CD4-positive, alpha-beta T cell treated with Interferon alpha-2 for 1 hour (primary cell): ENCODE data around the gene METTL26.
"Not testable (repeated sequence)": the region's sequence is repeated elsewhere in the genome, so short reads cannot be mapped to it uniquely, and the experiment has no call there.

ENCODE experiments used
- DNase-seq, 2 donors: peaks; one replicate each; pipeline ENCODE4 v3.0.0-alpha.2; 2020 to 2022

Gene METTL26

DNA sequence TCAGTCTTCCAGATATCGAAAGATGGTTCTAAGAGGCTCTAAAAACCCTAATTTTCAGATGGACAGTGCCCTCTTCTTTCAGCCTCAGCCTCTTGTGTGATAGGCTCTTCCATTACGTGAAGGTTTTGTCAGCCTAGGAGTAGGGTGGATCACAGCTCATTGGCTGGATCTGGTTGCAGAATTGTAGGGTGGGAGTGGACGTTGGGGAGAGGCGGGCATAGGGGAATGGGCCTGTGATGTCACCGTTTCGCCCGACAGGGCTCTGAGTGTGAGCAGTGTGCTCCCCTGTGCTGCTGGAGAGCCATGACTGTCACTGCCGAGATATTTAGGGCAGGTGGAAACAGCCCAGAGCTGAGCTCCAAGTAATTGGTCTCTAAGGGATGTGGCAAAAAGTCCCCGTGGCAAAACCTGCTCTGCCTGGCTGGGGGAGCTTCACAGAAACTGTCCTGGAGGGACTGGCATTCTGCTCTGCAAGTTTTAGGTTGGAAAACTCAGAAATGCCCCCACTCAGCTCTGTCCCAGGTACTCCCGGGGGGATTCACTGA is 11.5 kb downstream of the METTL26 start:
- DNase-seq, result no peak

GRCh38 chr16:622920-623280 is 13.2 kb downstream of the METTL26 start:
- no peak for DNase-seq

- no peak for DNase-seq
These were observed 14.5 kb downstream of the METTL26 start for GRCh38 chr16:621526-622105.

DNA sequence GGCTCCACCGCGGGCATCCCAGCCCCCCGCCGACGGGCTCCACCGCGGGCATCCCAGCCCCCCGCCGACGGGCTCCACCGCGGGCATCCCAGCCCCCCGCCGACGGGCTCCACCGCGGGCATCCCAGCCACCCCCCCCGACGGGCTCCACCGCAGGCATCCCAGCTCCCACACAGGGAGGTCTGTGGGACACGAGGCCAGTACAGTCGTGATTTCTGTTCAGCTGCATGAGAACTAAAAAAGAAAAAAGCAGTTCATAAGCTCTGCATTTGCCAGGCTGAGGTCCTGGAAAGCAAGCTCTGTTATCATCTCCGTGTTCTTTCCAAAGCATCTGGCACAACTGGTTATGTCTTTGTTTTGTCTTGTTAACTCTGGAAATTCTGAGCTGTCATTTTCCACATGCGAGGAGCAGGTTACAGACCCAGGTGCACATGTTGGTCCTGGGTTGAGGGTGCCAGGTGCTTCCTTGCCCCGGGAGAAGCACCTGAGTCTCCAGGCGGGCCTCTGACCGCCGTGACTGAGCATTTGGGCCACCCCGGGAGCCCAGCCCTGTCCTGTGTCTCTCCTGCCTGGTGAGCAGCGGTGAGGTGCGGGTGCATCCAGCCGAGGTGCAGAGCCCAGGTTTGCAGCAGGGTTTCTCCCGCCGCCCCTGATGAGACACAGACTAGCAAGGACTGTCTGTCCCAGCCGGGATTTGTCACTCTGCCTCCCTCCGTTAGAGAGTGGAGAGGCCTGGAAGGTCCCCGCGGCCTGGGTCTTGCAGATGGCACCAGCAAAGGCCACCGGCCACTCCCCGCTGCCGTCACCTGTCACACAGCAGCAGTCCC is 15.2 kb downstream of the METTL26 start:
- no peak for DNase-seq

- DNase-seq, result no peak
These were observed 16.5 kb downstream of the METTL26 start for GRCh38 chr16:619476-620100.

- no peak for DNase-seq
These were observed 18.2 kb downstream of the METTL26 start for GRCh38 chr16:617855-618254.

DNA sequence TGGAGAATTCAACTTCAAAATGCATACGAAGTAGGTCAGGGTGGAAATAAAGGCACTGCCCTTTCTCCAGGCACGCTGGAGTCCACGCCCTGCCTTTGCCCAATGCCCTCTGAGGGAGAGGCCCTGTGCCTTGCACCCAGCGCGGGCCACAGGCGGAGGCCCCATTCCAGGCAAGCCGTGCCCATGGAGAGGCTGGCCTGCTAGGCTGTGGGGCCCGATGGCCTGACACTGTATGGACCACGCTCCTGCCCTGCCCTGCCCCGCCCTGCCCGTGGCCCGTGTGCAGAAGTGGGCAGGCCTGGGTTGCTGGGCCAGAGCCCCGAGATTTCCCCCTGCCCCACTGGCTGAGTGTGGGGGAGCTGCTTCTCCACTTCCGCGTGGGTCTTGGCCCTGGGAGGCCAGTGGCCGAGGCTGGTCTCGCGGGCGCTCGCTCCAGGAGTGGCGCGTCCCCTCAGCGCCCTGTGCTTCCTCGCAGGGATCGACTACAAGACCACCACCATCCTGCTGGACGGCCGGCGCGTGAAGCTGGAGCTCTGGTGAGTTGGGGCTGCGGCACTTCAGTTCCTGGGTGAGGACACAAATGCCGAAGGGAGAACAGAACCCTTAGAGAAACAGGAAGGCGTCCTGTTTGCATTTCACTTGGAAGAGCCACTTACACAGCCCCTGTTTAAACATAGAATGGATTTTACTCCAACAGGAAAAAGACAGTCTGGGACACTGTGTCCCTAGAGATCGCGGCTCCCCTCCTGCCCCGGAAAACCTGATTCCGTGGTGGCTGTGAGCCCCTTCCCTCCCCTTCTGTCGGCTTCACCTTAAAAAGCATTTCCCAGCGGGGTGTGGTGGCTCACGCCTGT is 19.1 kb downstream of the METTL26 start:
- no peak for DNase-seq

DNA sequence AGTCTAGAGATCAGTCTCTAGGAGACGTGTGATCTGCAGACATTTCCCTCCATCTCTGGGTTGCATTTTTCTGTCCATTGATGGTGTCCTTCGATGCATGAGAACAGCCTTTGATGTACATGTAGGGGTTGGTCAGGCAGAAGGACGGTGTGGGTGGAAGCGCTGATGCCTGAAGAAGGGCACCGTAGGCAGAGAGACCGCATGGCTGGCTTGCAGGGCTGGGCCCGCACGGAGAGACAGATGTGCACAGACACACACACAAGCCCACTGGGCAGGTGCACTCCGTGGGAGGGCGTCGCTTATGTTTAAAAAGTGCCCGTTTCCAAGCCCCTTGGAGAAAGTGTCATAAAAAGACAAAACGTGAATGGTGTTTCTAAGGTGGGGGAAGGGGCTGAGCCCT is 21.0 kb downstream of the METTL26 start:
- DNase-seq, result no peak

- peak; percentile 44 to 65 for DNase-seq
These were observed 25.4 kb downstream of the METTL26 start for GRCh38 chr16:610513-611381.

GRCh38 chr16:609984-610383 is 26.1 kb downstream of the METTL26 start:
- DNase-seq, result no peak

DNA sequence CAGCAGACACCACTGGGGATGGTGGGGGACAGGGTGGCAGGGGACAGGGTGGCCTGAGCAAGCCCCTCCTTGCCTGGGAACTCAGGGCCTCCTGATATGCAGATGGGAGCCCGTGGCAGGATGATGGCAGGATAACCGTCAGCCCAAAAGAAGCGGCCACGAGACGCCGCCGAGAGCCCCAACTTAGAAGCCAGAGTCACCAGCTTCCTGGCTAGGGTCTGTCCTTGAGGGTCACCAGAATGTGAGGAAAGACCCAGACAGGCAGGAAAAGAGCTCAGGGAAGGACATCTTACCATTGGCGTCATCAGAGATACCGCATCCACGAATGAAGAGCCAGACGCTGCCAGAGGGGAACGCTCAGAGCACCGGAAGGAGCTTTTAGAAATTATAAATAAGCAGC is 26.8 kb downstream of the METTL26 start:
- DNase-seq, result no peak

DNA sequence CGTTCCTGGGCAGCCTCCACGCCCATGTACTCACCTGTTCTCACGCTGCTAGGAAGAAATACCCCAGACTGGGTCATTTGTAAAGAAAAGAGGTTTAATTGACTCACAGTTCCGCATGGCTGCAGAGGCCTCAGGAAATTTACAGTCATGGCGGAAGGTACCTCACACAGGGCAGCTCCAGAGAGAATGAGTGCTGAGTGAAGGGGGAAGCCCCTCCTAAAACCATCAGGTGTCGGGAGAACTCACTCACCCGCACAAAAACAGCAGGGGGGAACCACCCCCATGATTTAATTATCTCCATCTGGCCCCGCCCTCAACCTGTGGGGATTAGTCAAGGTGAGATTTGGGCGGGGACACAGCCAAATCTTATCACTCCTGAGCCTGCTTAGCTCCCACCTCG is 28.1 kb downstream of the METTL26 start:
- DNase-seq, result no peak

GRCh38 chr16:606656-607307 is 29.3 kb downstream of the METTL26 start:
- no peak for DNase-seq

- no peak for DNase-seq
These were observed 32.2 kb downstream of the METTL26 start for GRCh38 chr16:603933-604332.

DNA sequence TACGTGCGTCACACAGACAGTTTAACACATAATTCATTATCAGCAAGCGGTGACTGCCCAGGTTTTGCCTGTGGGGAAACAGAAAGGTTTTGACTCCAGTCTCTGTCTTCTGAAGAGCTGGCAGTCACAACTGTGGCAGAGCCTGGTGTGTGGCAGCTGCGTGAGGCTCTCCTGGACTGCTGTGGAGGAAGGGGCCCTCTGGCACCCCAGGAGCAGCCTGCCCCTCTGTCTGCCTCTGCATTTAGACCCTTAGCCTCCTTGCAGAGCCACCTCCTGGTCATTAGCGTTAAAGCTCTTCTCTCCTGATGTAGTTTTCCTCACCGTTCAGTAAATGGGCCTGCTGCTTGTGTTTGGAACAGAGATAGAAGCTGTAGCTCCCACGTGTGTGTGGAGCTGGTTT is 35.3 kb downstream of the METTL26 start:
- DNase-seq, result no peak

- DNase-seq, result no peak
These were observed 37.0 kb downstream of the METTL26 start for GRCh38 chr16:598823-599739.

DNA sequence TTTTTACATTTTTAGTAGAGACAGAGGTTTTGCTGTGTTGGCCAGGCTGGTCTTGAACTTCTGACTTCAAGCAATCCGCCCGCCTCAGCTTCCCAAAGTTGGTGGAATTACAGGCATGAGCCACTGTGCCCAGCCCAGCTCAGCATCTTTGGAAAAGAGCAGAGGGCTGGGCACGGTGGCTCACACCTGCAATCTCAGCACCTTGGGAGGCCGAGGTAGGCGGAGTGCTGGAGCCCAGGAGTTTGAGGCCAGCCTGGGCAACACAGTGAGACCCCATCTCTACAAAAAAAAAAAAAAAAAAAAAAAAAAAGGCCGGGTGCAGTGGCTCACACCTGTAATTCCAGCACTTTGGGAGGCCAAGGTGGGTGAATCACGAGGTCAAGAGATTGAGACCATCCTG is 38.5 kb downstream of the METTL26 start:
- DNase-seq, result not testable (repeated sequence)

- DNase-seq, result no peak
These were observed 39.4 kb downstream of the METTL26 start for GRCh38 chr16:596736-597060.

- DNase-seq, result no peak
These were observed 40.0 kb downstream of the METTL26 start for GRCh38 chr16:595942-596735.

DNA sequence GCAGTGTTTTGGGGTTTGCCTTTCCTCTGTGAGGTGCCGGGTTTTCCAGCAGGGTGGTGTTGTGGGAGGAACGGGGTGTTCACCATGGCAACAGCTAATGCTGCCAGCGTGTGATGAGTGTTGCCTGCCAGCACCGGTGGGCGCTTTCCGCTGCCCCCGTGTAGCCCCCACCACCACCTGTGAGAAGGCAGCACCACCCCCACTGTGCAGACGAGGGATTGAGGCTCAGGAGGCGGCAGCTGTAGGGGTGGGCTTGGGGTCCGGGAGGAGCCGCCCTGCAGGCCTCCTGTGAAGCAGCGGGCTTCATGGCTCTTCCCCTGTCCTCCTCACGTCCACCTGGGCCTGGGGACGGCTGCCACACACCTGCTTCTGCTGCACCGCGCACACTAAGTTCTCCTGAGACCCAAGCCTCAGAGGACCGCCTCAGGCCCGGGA is 41.0 kb downstream of the METTL26 start:
- DNase-seq, result no peak
